ENCODE data around the gene KCNG4. TPM values are rescaled to one million over a fixed set of nuclear protein-coding genes. Genes with fewer than 3 reads are reported as not detected.

The KCNG4 gene
- total RNA-seq, 1 experiment from 2014 or later = not detected

DNA sequence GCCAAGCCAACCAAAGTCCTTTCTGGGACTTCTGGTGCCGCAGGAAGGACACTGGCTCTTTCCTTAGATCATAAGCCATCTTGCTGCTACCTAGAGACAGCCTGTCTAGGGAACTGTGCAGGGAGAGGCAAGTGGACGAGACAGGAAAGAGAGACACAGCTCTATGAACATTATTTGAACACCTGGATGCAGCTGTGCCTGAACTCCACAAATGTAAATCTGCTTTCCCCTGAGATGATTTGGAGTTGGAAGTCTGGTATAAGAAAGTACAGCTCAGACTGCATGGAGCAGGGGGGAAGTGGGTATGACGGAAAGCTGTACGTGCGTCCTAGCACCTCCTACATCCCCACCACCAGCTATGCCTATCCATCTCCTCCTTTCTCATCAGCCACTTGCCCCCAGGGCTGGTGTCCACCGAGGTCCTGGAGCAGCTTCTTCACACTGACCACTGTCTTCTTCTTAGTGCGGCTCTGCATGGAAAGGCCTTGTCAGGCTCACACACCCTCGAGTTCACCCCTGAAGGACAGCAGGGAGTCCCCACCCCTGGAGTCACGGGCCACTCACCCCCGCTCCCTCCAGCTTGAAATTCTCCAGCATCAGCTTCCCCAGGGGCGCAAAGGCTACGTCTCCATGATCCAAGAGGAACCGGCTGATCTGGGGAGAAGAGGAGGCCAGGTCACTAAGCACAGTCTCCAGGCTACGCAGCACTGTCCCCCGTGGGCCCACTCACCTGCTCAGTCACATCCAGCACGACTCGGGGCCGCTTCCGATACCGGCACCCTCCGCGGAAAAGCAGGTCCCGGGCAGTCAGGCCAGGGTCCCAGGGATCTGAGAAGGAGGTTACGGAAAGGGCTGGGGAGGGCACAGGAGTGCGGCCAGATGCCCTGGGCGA is 56.9 kb downstream of the KCNG4 start:
- Histone ChIP-seq H3K9ac (ENCODE audit: low read length) (no peak overlapping the region), H3K36me3 (ENCODE audit: control insufficient read depth in 1 of 2, insufficient read depth in 2 of 2, low read length in 2 of 2) (peaks cover 32 to 54% of the 10 kb centered on the region in 2 experiments; a peak in 3 of 4 replicates), H4K20me1 (ENCODE audit: insufficient read depth) (no peaks in the 10 kb centered on the region), H2AFZ (ENCODE audit: low read depth, low read length, poor library complexity, severe bottlenecking) (no peak overlapping the region), H3K4me3 (replicated peaks in 1 of 2; ENCODE audit: low read depth in 1 of 2, low read length in 2 of 2) (no peak overlapping the region), H3K27me3 (ENCODE audit: insufficient read depth, low read length) (no peaks in the 10 kb centered on the region), H3K79me2 (ENCODE audit: insufficient read depth, low read length) (peaks cover 46% of the 10 kb centered on the region), H3K9me2 (ENCODE audit: insufficient read depth) (no peaks in the 10 kb centered on the region), H3K4me2 (ENCODE audit: low read length) (no peak overlapping the region), H3K4me1 (ENCODE audit: control insufficient read depth in 1 of 2, insufficient read depth in 2 of 2, low read length in 2 of 2) (peaks cover 9 to 17% of the 10 kb centered on the region in 2 experiments; a peak in 3 of 4 replicates), H3K27ac (ENCODE audit: low read depth, low read length) (no peak overlapping the region), H3K9me3 (ENCODE audit: control insufficient read depth in 1 of 2, insufficient read depth in 1 of 2, low read depth in 1 of 2, low read length in 2 of 2) (no peaks in the 10 kb centered on the region)
- BruUV-seq (replicated peaks) = no TSS peak
- ChIA-PET CTCF (no interaction called here), POLR2A (no interaction called here), RAD21 (ENCODE audit: low non-redundant PET in 1 of 2, low total read pairs in 2 of 2, uncharacterized antibody in 2 of 2, unreplicated experiment in 2 of 2) (no interaction called here)
- TF ChIP-seq ZFX (IDR thresholded peaks at IDR 0.05) = no peak
- TF ChIP-seq CEBPB (IDR thresholded peaks at IDR 0.05; ENCODE audit: low read depth) = no peak
- no peak for TF ChIP-seq YY1 (IDR thresholded peaks at IDR 0.05; ENCODE audit: extremely low read depth, insufficient replicate concordance, low read depth, low read length)
- no peak for TF ChIP-seq CBX3 (IDR thresholded peaks at IDR 0.05; ENCODE audit: low read depth)
- no peak for TF ChIP-seq SP1 (IDR thresholded peaks at IDR 0.05; ENCODE audit: low read depth)
- TF ChIP-seq, protein P1, sequence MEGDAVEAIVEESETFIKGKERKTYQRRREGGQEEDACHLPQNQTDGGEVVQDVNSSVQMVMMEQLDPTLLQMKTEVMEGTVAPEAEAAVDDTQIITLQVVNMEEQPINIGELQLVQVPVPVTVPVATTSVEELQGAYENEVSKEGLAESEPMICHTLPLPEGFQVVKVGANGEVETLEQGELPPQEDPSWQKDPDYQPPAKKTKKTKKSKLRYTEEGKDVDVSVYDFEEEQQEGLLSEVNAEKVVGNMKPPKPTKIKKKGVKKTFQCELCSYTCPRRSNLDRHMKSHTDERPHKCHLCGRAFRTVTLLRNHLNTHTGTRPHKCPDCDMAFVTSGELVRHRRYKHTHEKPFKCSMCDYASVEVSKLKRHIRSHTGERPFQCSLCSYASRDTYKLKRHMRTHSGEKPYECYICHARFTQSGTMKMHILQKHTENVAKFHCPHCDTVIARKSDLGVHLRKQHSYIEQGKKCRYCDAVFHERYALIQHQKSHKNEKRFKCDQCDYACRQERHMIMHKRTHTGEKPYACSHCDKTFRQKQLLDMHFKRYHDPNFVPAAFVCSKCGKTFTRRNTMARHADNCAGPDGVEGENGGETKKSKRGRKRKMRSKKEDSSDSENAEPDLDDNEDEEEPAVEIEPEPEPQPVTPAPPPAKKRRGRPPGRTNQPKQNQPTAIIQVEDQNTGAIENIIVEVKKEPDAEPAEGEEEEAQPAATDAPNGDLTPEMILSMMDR (IDR thresholded peaks at IDR 0.05 in 2 of 3, conservative IDR thresholded peaks at IDR 0.05 in 1 of 3; ENCODE audit: borderline replicate concordance in 1 of 3, insufficient read depth in 1 of 3, low read depth in 2 of 3, low read length in 2 of 3) = no peak
- no peak for TF ChIP-seq SIN3A (IDR thresholded peaks at IDR 0.05; ENCODE audit: low read depth)
- no peak for TF ChIP-seq SRF (IDR thresholded peaks at IDR 0.05; ENCODE audit: low read depth)
- DNase-seq (ENCODE audit: low read depth, low spot score) = no peak
- ATAC-seq = no peak
- intact Hi-C loops (cut with micrococcal nuclease) = loop anchor here (10.0 kb wide), 1 partner anchor 302 kb away; no protein-coding TSS in a partner anchor

All from HCT116 (cell line).